Measurements from ENCODE around the gene PLEKHH3.
"Not testable (repeated sequence)": the region's sequence is repeated elsewhere in the genome, so short reads cannot be mapped to it uniquely, and the experiment has no call there.

The PLEKHH3 gene

DNA sequence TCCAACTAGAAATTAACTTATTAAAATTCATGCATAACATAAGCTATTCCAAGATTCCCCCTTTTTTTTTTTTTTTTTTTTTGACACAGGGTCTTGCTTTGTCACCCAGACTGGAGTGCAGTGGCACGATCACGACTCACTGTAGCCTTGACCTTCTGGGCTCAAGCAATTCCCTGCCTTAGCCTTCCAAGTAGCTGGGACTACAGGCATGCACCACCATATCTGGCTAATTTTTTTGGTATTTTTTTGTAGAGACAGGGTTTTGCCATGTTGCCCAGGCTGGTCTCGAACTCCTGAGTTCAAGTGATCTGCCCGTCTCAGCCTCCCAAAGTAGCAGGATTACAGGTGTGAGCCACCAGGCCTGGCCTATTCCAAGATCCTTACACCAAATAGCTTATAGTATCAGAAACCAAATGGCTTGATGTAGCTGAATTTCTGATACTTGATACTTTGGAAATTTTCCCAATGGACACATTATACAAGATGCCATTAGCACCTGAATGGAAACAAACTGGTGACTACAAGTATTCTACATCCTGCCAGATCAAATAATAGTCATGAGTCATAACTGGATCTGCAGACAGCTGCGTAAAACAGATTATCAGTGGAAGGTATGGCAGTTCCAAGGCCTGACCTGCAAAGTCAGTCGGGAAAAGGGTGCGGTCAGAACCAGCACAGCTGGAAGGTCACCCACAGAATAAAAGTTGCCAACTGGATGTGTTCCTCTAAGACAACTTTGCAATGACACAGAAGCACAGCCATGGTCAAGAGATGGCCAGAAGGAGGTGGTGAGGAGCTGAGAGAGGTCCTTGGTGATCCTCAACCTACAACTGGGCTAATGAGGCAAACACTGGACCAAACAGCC lies 52.8 kb downstream of the PLEKHH3 start:
- DNase-seq, result no peak

DNA sequence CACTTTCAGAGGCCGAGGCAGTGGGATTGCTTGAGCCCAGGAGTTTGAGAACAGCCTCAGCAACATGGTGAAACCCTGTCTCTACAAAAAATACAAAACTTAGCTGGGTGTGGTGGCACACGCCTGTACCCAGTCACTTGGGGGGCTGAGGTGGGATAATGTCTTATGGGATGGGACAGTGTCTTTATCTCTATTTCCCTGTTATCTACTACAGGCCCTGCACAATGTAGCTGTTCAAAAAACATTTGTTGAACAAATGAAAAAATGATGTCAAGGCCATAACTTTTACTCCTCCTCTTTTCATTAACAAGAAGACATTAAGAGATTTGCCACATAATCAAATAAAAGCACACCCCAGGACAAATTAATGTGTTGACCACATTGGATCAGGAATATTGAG lies 53.5 kb downstream of the PLEKHH3 start:
- no peak for DNase-seq

DNA sequence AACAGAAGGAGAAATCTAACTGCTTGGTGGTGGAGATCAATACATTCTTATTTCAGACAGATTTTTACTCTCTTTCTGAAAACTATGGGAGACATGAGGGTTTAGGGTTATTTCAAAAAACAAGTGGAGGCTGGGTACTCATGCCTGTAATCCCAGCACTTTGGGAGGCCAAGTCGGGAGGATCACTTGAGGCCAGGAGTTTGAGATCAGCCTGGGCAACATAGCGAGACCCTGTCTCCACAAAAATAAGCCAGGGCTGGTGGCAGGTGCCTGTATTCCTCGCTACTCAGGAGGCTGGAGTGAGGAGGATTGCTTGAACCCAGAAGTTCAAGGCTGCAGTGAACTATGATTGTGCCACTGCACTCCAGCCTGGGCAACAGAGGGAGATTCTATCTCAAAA lies 54.8 kb downstream of the PLEKHH3 start:
- DNase-seq, result not testable (repeated sequence)

DNA sequence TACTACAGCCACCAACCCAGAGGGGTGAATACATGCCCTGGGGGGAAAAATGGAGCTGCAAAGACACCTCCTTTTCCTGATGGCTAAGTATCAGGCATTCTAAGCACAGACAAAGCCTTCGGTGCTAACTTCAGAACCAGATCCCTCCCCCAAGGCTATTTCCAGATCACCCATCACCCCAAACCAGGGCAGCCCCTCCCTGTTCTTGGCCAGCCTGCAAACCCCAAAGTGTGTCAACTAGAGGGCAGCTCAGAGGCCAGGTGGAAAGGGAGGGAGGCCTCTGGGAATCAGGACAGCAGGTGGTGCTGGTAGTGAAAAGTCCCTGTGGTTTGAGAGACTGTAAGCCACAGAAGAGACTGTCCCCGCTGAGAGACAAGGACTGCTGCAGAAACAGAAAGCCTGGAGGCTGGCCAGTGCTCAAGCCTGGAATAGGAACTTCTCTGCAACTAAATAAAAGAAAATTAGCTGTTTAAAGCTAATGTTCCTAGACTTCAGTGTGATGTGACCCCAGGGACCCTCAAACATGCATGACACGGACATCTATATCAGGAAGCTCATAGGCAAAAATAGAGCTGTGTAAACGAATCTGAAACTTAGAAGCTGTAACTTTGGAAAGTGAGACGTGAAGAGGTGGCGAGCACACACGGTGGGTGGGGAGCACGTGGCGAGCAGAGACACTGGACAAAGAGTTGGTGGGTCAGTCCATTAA lies 58.2 kb downstream of the PLEKHH3 start:
- no peak for DNase-seq

DNA sequence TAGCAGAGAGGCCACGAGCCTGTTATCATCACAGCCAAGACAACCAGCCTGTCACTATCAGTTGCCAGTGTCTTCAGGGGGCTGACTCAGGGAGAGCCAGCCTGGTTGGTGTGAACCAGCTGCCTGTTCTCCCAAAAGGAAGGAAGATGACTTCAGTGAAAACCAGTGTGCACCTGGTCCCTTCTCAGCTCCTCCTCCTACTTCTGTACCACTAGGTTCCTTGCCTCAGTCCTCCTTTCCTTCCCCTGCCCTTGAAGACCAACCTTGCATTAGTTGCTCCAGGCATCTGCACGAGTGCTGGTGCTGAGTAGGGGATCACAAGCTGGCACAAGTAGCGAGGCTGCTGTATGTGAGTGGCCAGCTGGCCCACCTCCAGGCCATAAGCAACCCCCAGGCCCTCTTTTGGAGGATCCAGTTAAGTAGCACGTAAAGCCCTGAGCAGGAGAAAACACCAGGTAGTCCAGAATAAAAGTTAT lies 58.8 kb downstream of the PLEKHH3 start:
- no peak for DNase-seq

Measured in kidney glomerular epithelial cell (primary cell).